HG03045 (cell line): ENCODE results near the gene YPEL1.
"Not testable (repeated sequence)": the region's sequence is repeated elsewhere in the genome, so short reads cannot be mapped to it uniquely, and the experiment has no call there.

Source experiments
- ATAC-seq: cut with Tn5 transposase; IDR thresholded peaks from one replicate; pipeline ENCODE4 v1.9.1; 2021; ENCODE audit warnings: mild to moderate bottlenecking, moderate library complexity; ENCODE audit not compliant: unreplicated experiment

YPEL1 gene

GRCh38 chr22:21754523-21754922, 18.9 kb upstream of the YPEL1 start:
- ATAC-seq = no peak

GRCh38 chr22:21753374-21754111, 17.9 kb upstream of the YPEL1 start:
- ATAC-seq = no peak

GRCh38 chr22:21752276-21752675, 16.7 kb upstream of the YPEL1 start:
- no peak for ATAC-seq

GRCh38 chr22:21745948-21746347, 10.4 kb upstream of the YPEL1 start:
- no peak for ATAC-seq

GRCh38 chr22:21744917-21745316, 9.3 kb upstream of the YPEL1 start:
- not testable (repeated sequence) for ATAC-seq

GRCh38 chr22:21741790-21742189, 6.2 kb upstream of the YPEL1 start:
- ATAC-seq = no peak

GRCh38 chr22:21741059-21741458, 5.5 kb upstream of the YPEL1 start:
- no peak for ATAC-seq

GRCh38 chr22:21739828-21740377, 4.3 kb upstream of the YPEL1 start:
- no peak for ATAC-seq

GRCh38 chr22:21738966-21739365, 3.4 kb upstream of the YPEL1 start:
- ATAC-seq = no peak

- no peak for ATAC-seq
These were observed 2.5 kb upstream of the YPEL1 start for GRCh38 chr22:21738081-21738480.

- ATAC-seq = no peak
These were observed 1.4 kb upstream of the YPEL1 start for GRCh38 chr22:21736948-21737347.

- no peak for ATAC-seq
These were observed 569 bp upstream of the YPEL1 start for GRCh38 chr22:21736084-21736642.

- ATAC-seq = no peak
These were observed 924 bp downstream of the YPEL1 start for GRCh38 chr22:21734540-21735199.

- ATAC-seq = no peak
These were observed 4.1 kb downstream of the YPEL1 start for GRCh38 chr22:21731503-21731902.

- ATAC-seq = no peak
These were observed 4.9 kb downstream of the YPEL1 start for GRCh38 chr22:21730535-21731308.

GRCh38 chr22:21729184-21729583, 6.4 kb downstream of the YPEL1 start:
- ATAC-seq = not testable (repeated sequence)

GRCh38 chr22:21728270-21728669, 7.3 kb downstream of the YPEL1 start:
- no peak for ATAC-seq

- no peak for ATAC-seq
These were observed 7.8 kb downstream of the YPEL1 start for GRCh38 chr22:21727768-21728167.

GRCh38 chr22:21727159-21727558, 8.4 kb downstream of the YPEL1 start:
- ATAC-seq = no peak

GRCh38 chr22:21726650-21727049, 8.9 kb downstream of the YPEL1 start:
- no peak for ATAC-seq

GRCh38 chr22:21725956-21726649, 9.5 kb downstream of the YPEL1 start:
- no peak for ATAC-seq
